SK-N-MC (cell line): ENCODE results near the gene UBFD1.
"Not testable (repeated sequence)": the region's sequence is repeated elsewhere in the genome, so short reads cannot be mapped to it uniquely, and the experiment has no call there.

Source experiments
- DNase-seq: peaks from one replicate; pipeline ENCODE4 v3.0.0-alpha.2; 2011; ENCODE audit warnings: low read depth, low spot score
- H3K27ac ChIP-seq: fragments of 200-600 bp; sonication (generic); 2 replicates; pipeline ENCODE4 v1.5.1; 2016; ENCODE audit warnings: mixed run types
- H3K36me3 ChIP-seq: fragments of 200-600 bp; sonication (generic); 2 replicates; pipeline ENCODE4 v1.6.1; 2017; ENCODE audit warnings: antibody characterized with exemption, low read length, mixed read lengths; ENCODE audit not compliant: insufficient read depth
- H3K4me3 ChIP-seq: fragments of 200-600 bp; sonication (generic); 2 replicates; pipeline ENCODE4 v1.5.1; 2016
- H3K9ac ChIP-seq: fragments of 200-600 bp; sonication (generic); 2 replicates; pipeline ENCODE4 v1.8.0; 2017; ENCODE audit warnings: mixed run types, mixed read lengths; ENCODE audit not compliant: insufficient read length
- H3K9me3 ChIP-seq: fragments of 200-600 bp; sonication (generic); 2 replicates; pipeline ENCODE4 v1.6.1; 2017; ENCODE audit warnings: low read depth, mild to moderate bottlenecking, antibody characterized with exemption, low read length, moderate library complexity, mixed read lengths
- EZH2 ChIP-seq: fragments of 200-600 bp; sonication (generic); IDR thresholded peaks from one replicate; pipeline ENCODE4 v1.6.1; 2017; ENCODE audit warnings: antibody characterized with exemption
- FOXP2 ChIP-seq: optimal IDR thresholded peaks from 2 replicates; pipeline ENCODE3; 2011; ENCODE audit warnings: mild to moderate bottlenecking, moderate library complexity; ENCODE audit not compliant: insufficient read depth; ENCODE audit errors: extremely low read length, control extremely low read depth
- POLR2AphosphoS5 ChIP-seq: IDR thresholded peaks from 2 replicates; pipeline ENCODE4 v1.6.1; 2012; ENCODE audit warnings: mild to moderate bottlenecking, low read depth, low read length, borderline replicate concordance

Gene UBFD1

GRCh38 chr16:23534868-23535860, 22.4 kb upstream of the UBFD1 start:
- Histone ChIP-seq H3K9ac (no peak overlapping the region), H3K36me3 (peaks cover 69% of the 10 kb centered on the region), H3K9me3 (no peaks in the 10 kb centered on the region), H3K4me3 (no peak overlapping the region), H3K27ac (no peak overlapping the region)
- no peak for DNase-seq
- TF ChIP-seq EZH2: no peak
- no peak for TF ChIP-seq FOXP2
- no peak for TF ChIP-seq POLR2AphosphoS5

DNA sequence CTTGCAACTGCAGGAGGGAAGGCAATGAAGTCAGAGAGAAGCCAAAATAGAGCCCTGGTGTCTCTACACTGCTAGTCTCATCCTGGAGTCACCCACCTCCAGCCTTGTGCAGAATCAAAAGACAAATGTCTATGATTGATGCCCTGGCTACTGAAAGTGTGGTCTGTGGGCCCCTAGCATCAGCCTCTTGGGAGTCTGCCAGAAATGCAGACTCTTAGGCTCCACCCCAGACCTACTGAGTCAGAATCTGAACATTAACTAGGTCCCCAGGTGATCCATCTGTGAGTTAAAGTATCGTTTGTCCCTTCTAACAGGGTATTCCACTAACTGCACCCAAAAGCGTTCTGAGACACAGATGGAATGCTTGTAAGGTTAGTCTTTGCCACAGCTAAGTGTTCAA, 21.6 kb upstream of the UBFD1 start:
- Histone ChIP-seq H3K4me3 (no peak overlapping the region), H3K9ac (no peak overlapping the region), H3K27ac (no peak overlapping the region), H3K9me3 (no peaks in the 10 kb centered on the region), H3K36me3 (peaks cover 72% of the 10 kb centered on the region)
- DNase-seq: no peak
- no peak for TF ChIP-seq POLR2AphosphoS5
- TF ChIP-seq EZH2: no peak
- TF ChIP-seq FOXP2: no peak

DNA sequence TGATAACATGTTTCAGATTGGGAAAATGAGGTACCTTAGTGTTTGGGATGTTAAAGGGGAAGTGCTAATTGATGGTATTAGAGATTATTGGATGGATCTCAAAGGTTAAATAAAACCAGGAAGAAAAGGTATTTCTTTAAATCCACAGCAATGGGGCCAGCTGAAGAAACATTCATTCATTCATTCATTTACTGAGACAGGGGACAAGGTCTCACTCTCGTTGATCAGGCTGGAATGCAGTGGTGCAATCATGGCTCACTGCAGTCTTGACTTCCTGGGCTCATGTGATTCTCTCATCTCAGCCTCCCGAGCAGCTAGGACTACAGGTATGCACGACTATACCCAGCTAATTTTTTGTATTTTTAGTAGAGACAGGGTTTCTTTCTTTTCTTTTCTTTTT, 20.1 kb upstream of the UBFD1 start:
- H3K36me3 ChIP-seq: peaks cover 73% of the 10 kb centered on the region
- DNase-seq: no peak
- H3K9me3 ChIP-seq: no peaks in the 10 kb centered on the region
- no peak overlapping the region for H3K9ac ChIP-seq
- H3K27ac ChIP-seq: no peak overlapping the region
- TF ChIP-seq FOXP2 (no peak), POLR2AphosphoS5 (no peak), EZH2 (no peak)
- H3K4me3 ChIP-seq: no peak overlapping the region

DNA sequence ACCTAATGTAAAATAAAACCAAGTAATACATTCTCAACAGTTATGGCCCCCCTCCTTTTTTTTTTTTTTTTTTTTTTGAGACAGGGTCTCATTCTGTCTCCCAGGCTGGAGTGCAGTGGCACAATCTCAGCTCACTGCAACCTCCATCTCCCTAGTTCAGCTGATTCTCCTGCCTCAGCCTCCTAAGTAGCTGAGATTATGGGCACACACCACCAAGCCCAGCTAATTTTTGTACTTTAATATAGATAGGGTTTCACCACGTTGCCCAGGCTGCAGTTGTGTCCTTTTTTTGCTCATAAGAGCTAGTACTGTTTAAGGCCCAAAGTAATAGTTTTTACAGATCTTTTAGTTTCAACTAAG, 18.6 kb upstream of the UBFD1 start:
- Histone ChIP-seq H3K36me3 (peaks cover 73% of the 10 kb centered on the region), H3K9ac (no peak overlapping the region), H3K9me3 (no peaks in the 10 kb centered on the region), H3K27ac (peak overlapping the region; percentile 58), H3K4me3 (no peak overlapping the region)
- TF ChIP-seq POLR2AphosphoS5: no peak
- no peak for TF ChIP-seq FOXP2
- TF ChIP-seq EZH2: no peak
- no peak for DNase-seq

DNA sequence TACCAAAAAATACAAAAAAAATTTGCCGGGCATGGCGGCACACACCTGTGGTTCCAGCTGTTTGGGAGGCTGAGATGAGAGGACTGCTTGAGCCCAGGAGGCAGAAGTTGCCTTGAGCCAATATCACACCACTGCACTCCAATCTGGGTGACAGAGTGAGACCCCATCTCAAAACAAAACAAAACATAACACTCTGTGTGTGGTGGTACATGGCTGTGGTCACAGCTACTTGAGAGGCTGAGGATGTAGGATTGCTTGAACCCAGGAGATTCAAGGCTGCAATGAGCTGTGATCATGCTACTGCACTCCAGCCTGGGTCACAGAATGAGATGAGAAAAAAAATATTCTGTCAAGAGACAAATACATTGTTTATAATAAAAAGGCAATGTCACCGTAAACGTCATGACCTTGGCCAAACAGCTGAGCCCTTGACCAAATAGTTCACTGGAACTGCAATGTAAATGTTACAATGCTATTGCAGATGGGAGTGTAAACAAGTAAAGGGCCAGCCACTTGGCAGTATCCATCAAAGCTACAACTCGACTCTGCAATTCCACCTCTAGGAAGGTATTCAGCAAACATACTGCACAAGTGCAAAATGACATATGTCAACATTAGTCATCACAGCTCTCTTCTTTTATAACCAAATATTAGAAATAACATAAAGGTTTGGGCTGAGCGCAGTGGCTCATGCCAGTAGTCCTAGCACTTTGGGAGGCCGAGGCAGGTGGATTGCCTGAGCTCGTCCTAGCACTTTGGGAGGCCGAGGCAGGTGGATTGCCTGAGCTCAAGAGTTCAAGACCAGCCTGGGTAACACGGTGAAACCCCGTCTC, 17.3 kb upstream of the UBFD1 start:
- Histone ChIP-seq H3K27ac (no peak overlapping the region), H3K36me3 (peaks cover 71% of the 10 kb centered on the region), H3K9ac (no peak overlapping the region), H3K4me3 (no peak overlapping the region), H3K9me3 (no peaks in the 10 kb centered on the region)
- no peak for DNase-seq
- no peak for TF ChIP-seq EZH2

DNA sequence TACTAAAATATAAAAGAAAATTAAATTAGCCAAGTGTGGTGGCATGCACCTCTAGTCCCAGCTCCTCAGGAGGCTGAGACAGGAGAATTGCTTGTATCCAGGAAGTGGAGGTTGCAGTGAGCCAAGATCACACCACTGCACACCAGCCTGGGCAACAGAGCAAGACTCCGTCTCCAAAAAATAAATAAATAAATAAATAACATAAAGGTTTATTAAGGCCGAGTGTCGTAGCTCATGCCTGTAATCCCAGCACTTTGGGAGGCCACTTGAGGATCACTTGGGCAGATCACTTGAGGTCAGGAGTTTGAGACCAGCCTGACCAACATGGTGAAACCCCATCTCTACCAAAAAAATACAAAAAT, 16.7 kb upstream of the UBFD1 start:
- DNase-seq, H3K27ac ChIP-seq, H3K9me3 ChIP-seq, H3K9ac ChIP-seq, H3K4me3 ChIP-seq: not testable (repeated sequence)
- peaks cover 71% of the 10 kb centered on the region for H3K36me3 ChIP-seq

GRCh38 chr16:23544436-23544835, 13.1 kb upstream of the UBFD1 start:
- peaks cover 75% of the 10 kb centered on the region for H3K36me3 ChIP-seq
- H3K4me3 ChIP-seq: no peak overlapping the region
- DNase-seq: no peak
- H3K9me3 ChIP-seq: no peaks in the 10 kb centered on the region
- no peak for TF ChIP-seq FOXP2
- no peak for TF ChIP-seq EZH2
- no peak for TF ChIP-seq POLR2AphosphoS5
- H3K9ac ChIP-seq: no peak overlapping the region
- no peak overlapping the region for H3K27ac ChIP-seq

DNA sequence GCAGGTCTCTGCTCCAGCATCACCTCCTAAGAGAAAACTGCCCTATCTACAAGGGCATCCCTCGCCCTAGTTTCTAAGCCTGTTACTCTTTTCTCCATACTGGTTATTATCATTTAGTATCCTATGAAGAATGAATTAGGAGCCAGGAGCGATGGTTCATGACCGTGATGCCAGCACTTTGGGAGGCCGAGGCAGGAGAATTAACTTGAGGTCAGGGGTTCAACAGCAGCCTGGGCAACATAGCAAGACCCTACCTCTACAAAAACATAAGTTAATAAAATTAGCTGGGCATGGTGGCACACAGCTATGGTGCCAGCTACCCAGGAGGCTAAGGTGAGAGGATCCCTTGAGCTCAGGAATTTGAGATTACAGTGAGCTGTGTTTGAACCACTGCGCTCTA, 7.6 kb upstream of the UBFD1 start:
- TF ChIP-seq POLR2AphosphoS5: no peak
- TF ChIP-seq FOXP2: no peak
- TF ChIP-seq EZH2: no peak
- H3K4me3 ChIP-seq: no peak overlapping the region
- H3K9ac ChIP-seq: no peak overlapping the region
- H3K9me3 ChIP-seq: no peaks in the 10 kb centered on the region
- DNase-seq: no peak
- no peak overlapping the region for H3K27ac ChIP-seq
- H3K36me3 ChIP-seq: peaks cover 76% of the 10 kb centered on the region
